Nephron (organoid): ENCODE measurements around the gene COL4A1.
A peak's percentile ranks its signal among the peaks of the same experiment; 100 is the strongest.

Source experiments
- H3K27ac Mint-ChIP-seq, 3 experiments: 2 replicates each; pipeline ENCODE4 v1.8.0; 2020; ENCODE audit warnings: mixed read lengths in 3 of 3, mild to moderate bottlenecking in 2 of 3, moderate library complexity in 1 of 3
- H3K27me3 Mint-ChIP-seq: 2 replicates; pipeline ENCODE4 v1.8.0; 2021; ENCODE audit warnings: low read depth, mild to moderate bottlenecking, moderate library complexity, mixed read lengths
- H3K36me3 Mint-ChIP-seq: 2 replicates; pipeline ENCODE4 v1.8.0; 2020; ENCODE audit warnings: low read depth, mixed read lengths
- H3K4me1 Mint-ChIP-seq: 2 replicates; pipeline ENCODE4 v1.8.0; 2020; ENCODE audit warnings: mixed read lengths
- H3K4me3 Mint-ChIP-seq, 3 experiments: 2 replicates each; pipeline ENCODE4 v1.8.0; 2020; ENCODE audit warnings: mild to moderate bottlenecking in 3 of 3, mixed read lengths in 3 of 3, moderate library complexity in 2 of 3
- H3K9me3 Mint-ChIP-seq: 2 replicates; pipeline ENCODE4 v1.8.0; 2020; ENCODE audit warnings: mixed read lengths
- TF ChIP-seq, protein P1 (sequence below), 3 experiments: fragments of 200-600 bp; sonication (generic); IDR thresholded peaks; one replicate each; pipeline ENCODE4 v1.5.0; 2021; ENCODE audit warnings: antibody characterized with exemption in 3 of 3; ENCODE audit not compliant: unreplicated experiment in 3 of 3

COL4A1 gene

DNA sequence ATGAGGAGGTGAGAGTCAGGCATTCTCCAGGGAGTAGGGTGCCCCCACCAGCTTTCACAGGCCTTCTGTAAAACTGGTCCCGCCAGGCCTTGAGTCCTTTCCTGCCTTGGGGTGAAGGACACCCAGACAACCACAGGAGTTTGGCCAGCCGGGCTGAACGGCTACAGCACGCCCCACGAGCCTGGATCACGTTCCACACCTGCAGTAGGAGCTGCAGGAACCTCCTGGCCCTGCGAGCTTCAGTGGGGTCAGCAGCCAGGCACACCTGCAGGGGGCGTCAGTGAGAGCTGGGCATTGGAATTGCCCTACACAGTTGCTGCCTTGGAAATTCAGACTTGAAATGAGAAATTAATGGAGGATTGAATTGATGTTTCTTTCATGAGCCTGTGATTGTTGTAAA lies 45.8 kb upstream of the COL4A1 start:
- peaks cover 8% of the 10 kb centered on the region for H3K36me3 Mint-ChIP-seq
- peaks cover 63% of the 10 kb centered on the region for H3K4me1 Mint-ChIP-seq
- no peaks in the 10 kb centered on the region for H3K9me3 Mint-ChIP-seq
- H3K27me3 Mint-ChIP-seq = no peaks in the 10 kb centered on the region
- peak overlapping the region; percentile 32 to 69 (median 62) for H3K27ac Mint-ChIP-seq
- no peak overlapping the region for H3K4me3 Mint-ChIP-seq
- TF ChIP-seq, protein P1, sequence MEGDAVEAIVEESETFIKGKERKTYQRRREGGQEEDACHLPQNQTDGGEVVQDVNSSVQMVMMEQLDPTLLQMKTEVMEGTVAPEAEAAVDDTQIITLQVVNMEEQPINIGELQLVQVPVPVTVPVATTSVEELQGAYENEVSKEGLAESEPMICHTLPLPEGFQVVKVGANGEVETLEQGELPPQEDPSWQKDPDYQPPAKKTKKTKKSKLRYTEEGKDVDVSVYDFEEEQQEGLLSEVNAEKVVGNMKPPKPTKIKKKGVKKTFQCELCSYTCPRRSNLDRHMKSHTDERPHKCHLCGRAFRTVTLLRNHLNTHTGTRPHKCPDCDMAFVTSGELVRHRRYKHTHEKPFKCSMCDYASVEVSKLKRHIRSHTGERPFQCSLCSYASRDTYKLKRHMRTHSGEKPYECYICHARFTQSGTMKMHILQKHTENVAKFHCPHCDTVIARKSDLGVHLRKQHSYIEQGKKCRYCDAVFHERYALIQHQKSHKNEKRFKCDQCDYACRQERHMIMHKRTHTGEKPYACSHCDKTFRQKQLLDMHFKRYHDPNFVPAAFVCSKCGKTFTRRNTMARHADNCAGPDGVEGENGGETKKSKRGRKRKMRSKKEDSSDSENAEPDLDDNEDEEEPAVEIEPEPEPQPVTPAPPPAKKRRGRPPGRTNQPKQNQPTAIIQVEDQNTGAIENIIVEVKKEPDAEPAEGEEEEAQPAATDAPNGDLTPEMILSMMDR (IDR thresholded peaks at IDR 0.05; ENCODE audit: unreplicated experiment in 3 of 3) = peak in 1 of 3 experiments; percentile 12

DNA sequence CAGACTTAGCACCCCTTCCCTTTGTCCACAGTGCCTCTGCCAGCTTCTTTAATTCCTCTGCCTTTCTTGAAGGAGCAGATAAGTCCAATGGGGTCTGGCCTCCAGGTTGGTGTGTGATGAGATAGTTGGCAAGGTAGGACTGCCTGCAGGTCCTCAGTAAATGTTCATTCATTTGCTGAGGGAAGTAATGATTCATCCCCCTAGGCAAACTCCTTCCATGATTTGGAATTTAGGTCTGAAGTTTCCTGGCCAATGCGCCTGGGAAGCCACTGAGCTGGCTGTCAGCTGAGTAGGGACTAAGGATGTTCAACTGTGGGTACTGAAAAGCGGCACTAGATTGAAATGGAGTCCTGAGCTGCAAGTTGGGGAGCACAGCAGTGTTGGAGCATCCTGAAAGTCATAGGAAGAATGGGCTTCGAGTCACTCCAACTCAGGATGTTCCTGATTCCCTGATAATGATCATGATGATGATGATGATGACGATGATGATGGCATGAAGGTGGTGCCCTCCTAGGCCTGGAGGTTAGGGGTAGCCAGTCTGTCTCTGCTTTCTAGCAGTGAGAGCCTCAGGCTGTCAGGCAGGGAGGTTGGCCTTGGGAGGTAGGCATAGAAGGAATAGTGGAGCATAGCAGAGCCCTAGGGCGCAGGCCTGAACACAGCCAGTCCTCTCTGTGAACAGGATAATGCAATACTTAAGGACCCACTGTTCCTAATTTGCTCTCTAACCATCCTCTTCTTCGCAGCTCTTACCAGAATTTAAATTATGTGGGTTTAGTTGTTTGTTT lies 44.9 kb upstream of the COL4A1 start:
- Mint-ChIP-seq H3K9me3 (no peaks in the 10 kb centered on the region), H3K4me3 (no peak overlapping the region), H3K27me3 (no peaks in the 10 kb centered on the region), H3K4me1 (peaks cover 67% of the 10 kb centered on the region), H3K27ac (peak overlapping the region in 1 of 3 experiments; percentile 12), H3K36me3 (peaks cover 6% of the 10 kb centered on the region)
- TF ChIP-seq, protein P1 (IDR thresholded peaks at IDR 0.05; ENCODE audit: unreplicated experiment in 3 of 3) = no peak

DNA sequence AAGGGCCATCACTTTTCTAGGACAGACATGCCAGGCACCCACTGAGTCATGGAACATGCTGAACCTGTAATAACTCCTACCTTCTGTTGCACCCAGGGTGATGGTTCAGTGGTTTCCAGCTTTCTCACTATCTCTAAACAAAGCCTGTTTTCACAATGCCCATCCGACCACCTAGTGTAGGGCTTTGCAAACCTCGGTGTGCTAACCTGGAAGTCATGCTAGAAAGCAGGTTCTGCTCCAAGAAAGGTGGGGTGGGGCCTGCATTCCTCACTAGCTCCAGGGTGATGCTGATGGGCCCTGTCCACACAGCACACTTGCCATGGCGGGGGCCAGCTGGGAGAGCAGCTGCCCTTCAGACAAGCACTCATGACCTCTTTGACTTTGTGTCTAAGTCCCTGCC lies 43.6 kb upstream of the COL4A1 start:
- TF ChIP-seq, protein P1 (IDR thresholded peaks at IDR 0.05; ENCODE audit: unreplicated experiment in 3 of 3) = no peak
- peaks cover 6% of the 10 kb centered on the region for H3K36me3 Mint-ChIP-seq
- no peaks in the 10 kb centered on the region for H3K9me3 Mint-ChIP-seq
- no peaks in the 10 kb centered on the region for H3K27me3 Mint-ChIP-seq
- H3K27ac Mint-ChIP-seq = peak overlapping the region in 1 of 3 experiments; percentile 18
- no peak overlapping the region for H3K4me3 Mint-ChIP-seq
- peaks cover 67% of the 10 kb centered on the region for H3K4me1 Mint-ChIP-seq

DNA sequence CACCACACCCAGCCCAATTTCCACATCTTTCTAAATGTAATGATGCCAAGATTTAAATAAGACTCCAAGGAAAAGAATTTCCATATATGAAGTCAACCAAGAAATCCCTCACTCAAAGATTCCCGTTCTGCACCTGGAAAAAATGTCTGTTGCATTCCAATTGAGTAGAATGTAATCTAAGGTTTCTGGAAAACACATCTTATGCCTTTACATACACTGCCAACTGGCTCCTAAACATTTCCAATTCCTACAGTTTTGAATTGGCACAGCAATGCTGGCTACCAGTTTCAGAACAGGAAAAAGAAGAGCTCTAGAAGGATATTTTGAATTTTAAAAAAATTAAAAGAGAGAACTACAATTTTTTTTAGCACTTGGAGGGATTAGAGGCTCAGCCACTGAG lies 43.1 kb upstream of the COL4A1 start:
- no peak overlapping the region for H3K4me3 Mint-ChIP-seq
- H3K36me3 Mint-ChIP-seq = peaks cover 7% of the 10 kb centered on the region
- TF ChIP-seq, protein P1 (IDR thresholded peaks at IDR 0.05; ENCODE audit: unreplicated experiment in 3 of 3) = no peak
- no peaks in the 10 kb centered on the region for H3K9me3 Mint-ChIP-seq
- no peak overlapping the region for H3K27ac Mint-ChIP-seq
- peaks cover 67% of the 10 kb centered on the region for H3K4me1 Mint-ChIP-seq
- H3K27me3 Mint-ChIP-seq = no peaks in the 10 kb centered on the region

DNA sequence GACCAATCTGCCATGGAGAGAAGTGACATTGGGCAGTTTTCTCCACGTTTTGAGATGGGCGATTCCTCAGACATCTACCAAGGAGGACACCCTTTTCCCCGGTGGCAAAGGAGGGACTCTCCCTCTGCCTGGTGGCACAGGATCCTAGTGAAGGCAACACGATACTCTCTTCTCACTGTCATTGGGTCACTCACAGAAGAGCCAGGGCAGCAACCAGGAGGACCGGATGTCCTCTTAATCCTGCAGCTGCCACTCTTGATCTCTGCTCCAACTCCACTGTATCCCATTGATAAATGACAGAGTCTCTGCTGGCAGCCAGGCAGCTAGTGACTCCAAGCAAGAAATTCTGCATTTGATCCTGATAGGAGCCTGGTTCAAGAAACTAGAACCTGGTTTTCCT lies 42.3 kb upstream of the COL4A1 start:
- H3K27me3 Mint-ChIP-seq = no peaks in the 10 kb centered on the region
- no peak overlapping the region for H3K27ac Mint-ChIP-seq
- no peak overlapping the region for H3K4me3 Mint-ChIP-seq
- H3K36me3 Mint-ChIP-seq = peaks cover 14% of the 10 kb centered on the region
- peaks cover 3% of the 10 kb centered on the region for H3K9me3 Mint-ChIP-seq
- TF ChIP-seq, protein P1 (IDR thresholded peaks at IDR 0.05; ENCODE audit: unreplicated experiment in 3 of 3) = no peak
- peaks cover 61% of the 10 kb centered on the region for H3K4me1 Mint-ChIP-seq
